Stimulated activated CD4-positive, alpha-beta T cell treated with anti-CD3 and anti-CD28 coated beads, Interleukin-4, amount 100 ng/mL, for 1 hour (primary cell): ENCODE measurements around the gene PHLPP1.
A peak's percentile ranks its signal among the peaks of the same experiment; 100 is the strongest.
"Not testable (repeated sequence)": the region's sequence is repeated elsewhere in the genome, so short reads cannot be mapped to it uniquely, and the experiment has no call there.

Experiments
- DNase-seq: peaks from one replicate; pipeline ENCODE4 v3.0.0-alpha.2; 2020

PHLPP1 gene

DNA sequence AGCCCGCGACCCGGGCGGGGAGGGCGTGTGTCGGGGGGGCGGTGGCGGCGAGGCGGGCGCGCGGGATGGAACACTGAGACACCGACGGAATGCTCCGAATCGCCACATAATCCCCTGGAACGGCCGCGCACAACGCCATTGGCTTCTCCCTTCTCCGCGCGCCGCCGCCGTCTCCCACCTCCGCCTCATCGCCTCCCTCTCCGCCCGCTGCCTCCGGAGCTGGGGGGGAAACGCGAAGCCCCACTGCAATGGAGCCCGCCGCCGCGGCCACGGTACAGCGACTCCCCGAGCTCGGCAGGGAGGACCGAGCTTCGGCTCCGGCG lies at the start of gene PHLPP1:
Gene PHLPP1, plus strand, starts transcription at position 106 of the 323 bp plus-strand sequence. Its CDS starts 143 bp downstream, at position 249.
- no peak for DNase-seq

DNA sequence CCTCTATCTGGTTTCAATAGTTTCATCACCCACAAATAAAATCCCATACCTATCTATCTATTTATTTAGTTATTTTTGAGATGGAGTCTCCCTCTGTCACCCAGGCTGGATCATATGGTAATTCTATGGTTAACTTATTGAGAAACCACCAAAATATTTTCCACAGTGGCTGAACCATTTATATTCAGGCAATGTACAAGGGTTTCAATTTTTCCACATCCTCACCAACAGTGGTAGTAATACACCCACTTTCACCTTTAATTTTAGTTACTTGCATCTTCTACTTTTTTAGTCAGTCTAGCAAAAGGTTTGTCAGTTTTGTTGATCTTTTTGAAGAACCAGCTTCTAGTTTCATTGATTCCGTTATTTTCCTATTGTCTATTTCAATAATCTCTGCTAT lies 46.1 kb upstream of the PHLPP1 start:
- no peak for DNase-seq

DNA sequence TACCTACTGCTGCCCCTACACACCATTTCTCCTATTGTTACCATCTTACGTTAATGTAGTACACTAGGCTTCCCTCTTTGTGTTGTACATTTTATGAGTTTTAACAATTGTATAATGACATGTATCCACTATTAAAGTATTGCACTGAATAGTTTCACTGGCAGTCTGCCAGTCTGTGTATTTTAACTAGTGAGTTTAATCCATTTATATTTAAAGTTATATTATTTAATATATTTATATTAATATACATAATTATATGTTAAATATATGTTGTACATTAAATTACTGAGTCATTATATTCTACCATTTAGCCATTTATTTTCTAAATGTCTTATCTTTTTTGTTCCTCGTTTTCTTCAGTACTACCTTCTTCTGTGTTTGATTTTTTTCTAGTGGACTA lies 44.8 kb upstream of the PHLPP1 start:
- DNase-seq: no peak

DNA sequence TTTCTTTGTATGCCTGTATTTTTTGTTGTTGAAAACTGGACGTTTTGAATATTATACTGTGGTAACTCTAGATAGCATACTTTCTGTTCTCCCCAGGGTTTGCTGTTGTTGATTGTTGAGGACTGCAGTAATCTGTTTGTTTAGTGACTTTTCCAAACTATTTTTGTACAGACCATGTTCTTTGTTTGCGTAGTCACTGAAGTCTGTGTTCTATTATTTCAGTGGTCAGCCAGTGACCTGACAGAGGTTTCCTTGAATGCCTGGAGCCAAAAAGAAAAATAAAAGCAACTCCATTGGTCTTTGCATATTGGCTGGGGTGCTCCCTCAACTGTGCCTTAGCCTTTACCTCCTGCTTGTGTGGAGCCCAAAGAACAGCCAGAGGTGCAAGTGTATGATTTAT lies 42.7 kb upstream of the PHLPP1 start:
- DNase-seq: no peak

GRCh38 chr18:62678847-62679485 lies 36.4 kb upstream of the PHLPP1 start:
- DNase-seq: no peak

DNA sequence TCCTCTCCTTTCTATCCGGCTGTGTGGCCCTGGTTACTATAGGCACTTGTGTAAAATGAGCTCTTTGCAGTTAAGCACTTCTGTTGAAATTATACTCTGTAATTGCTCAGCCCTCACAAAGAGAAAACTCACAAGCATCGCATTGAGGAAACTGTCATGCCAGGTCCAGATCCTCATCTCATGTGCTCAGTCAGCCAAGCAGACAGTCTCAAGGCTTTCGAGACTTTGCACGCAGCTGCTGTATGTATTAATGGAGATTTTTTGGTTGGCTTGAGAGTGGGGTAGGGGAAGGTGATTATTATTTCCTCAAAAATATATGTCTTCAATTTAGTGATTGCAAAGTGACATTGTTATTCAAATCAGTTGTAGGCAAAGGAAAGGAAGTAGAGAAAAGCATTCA lies 33.0 kb upstream of the PHLPP1 start:
- no peak for DNase-seq

DNA sequence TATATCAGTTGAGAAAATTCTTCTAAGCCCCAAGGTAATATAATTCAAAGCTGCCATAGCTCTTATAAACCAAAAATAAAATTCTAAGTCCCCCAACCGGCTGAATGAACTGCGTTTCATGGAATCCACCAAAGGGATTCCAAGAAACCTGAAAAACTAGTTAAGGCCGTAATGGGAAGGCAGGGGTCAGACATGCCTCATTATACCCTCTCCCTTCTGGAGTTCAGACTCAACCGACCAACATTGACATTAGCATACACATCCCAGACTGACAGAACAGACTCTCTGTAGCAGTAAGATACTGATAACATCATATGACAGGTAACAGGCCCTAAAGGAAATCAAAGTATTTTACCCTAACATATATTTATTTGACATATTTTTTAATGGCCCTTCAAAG lies 31.4 kb upstream of the PHLPP1 start:
- no peak for DNase-seq

GRCh38 chr18:62688743-62689317 lies 26.5 kb upstream of the PHLPP1 start:
- no peak for DNase-seq

DNA sequence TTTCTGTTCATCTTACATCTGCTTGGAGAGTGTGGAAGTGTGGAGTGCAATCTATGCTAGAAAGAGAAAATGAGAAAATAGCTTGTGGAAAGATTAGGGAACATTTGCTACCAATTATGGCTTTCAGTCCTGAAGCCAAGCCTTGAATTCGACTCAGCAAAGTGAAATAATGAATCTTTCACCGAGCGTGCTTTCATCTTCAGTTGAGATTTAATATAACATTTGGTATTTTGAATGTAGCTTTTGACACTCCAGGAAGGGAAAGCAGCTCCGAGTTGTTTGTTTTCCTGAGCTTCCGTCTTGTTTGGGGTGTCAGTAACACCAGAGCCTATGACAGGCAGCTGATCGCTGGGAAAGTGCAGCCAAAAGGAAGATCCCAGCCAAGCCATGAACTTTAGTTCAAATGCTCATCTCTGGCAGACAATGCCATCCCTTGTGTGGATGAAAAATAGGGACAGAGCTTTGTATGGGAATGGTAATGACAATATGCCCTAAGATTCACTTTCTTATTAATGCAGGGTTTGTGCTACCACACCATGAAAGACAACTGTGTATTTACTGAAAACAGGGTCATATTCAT lies 25.0 kb upstream of the PHLPP1 start:
- DNase-seq: no peak

GRCh38 chr18:62693659-62694058 lies 21.7 kb upstream of the PHLPP1 start:
- no peak for DNase-seq

DNA sequence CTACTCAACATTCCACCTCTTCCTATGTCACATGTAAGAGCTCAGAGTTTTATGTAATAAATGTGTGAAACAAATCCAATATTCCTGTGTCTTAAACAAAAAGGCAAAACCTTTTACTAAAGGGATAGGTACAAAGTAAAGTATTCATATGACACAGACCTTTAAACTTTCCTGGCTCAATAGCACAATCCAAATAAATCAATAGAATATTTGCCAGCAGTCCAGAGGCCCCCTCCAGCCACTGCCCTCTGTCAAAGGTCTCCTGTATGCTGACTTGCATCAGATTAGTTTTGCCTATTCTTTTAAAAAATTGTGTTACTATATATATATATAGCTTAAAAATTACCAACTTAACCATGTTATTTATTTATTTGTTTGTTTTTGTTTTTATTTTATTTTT lies 17.7 kb upstream of the PHLPP1 start:
- DNase-seq: no peak

GRCh38 chr18:62702259-62702658 lies 13.1 kb upstream of the PHLPP1 start:
- DNase-seq: no peak

GRCh38 chr18:62706879-62707278 lies 8.5 kb upstream of the PHLPP1 start:
- DNase-seq: not testable (repeated sequence)

DNA sequence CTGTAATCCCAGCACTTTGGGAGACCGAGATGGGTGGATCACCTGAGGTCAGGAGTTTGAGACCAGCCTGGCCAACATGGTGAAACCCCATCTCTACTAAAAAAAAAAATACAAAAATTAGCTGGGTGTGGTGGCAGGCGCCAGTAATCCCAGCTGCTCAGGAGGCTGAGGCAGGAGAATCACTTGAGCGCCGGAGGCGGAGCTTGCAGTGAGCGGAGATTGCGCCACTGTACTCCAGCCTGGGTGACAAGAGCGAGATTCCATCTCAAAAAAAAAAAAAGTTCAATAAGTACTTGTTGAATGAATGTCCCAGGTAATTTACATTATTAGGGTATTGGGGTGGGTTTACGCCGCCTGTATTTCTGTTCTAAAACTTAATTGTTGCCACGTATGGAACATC lies 5.4 kb upstream of the PHLPP1 start:
- not testable (repeated sequence) for DNase-seq

DNA sequence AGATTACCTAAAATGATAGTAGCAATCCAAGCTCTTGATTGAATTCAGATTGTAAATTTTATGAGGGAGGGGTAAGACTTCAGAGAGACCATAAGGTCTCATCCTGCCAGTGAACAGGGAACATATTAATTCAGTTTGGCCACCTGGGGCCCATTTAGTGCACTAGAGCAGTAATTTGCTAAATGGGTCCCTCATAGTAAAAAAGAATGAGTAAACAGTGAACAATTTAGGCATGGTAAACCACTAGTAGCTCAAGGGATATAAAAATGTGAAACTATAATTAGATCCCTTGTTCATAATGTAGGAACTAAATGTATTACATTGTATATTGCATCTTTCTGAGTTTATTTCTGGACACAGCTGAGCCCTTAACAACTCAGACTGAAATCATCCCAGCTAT lies 4.9 kb upstream of the PHLPP1 start:
- no peak for DNase-seq

DNA sequence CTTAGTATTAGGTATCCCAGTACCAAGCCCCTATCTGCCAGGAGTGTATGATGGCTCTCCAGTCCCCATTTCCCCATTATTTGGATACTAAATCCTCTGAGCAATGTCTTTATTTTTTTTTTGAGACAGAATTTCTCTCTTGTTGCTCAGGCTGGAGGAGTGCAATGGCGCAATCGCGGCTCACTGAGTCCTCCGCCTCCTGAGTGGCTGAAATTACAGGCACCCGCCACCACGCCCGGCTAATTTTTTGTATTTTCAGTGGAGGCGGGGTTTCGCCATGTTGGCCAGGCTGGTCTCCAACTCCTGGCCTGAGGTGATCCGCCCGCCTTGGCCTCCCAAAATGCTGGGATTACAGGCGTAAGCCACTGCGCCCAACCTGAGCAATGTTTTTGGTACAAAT lies 3.6 kb upstream of the PHLPP1 start:
- DNase-seq: no peak

- no peak for DNase-seq
These were observed 1.6 kb upstream of the PHLPP1 start for GRCh38 chr18:62713651-62714247.

- DNase-seq: peak; percentile 88
These were observed 488 bp upstream of the PHLPP1 start for GRCh38 chr18:62714671-62715435.

GRCh38 chr18:62715759-62716615 lies 646 bp downstream of the PHLPP1 start:
- DNase-seq: peak; percentile 54

GRCh38 chr18:62716619-62717168 lies 1.4 kb downstream of the PHLPP1 start:
- peak; percentile 43 for DNase-seq

GRCh38 chr18:62717169-62717924 lies 2.0 kb downstream of the PHLPP1 start:
- DNase-seq: peak; percentile 34
